ENCODE data around the gene NPY4R2.
"Not testable (repeated sequence)": the region's sequence is repeated elsewhere in the genome, so short reads cannot be mapped to it uniquely, and the experiment has no call there.

- TF ChIP-seq CTCF (IDR thresholded peaks at IDR 0.05; ENCODE audit: low read depth, low read length); EZH2phosphoT487 (IDR thresholded peaks at IDR 0.05; ENCODE audit: low read depth): not testable (repeated sequence)
Measured at GRCh38 chr10:47897813-47898212, 20.6 kb upstream of the NPY4R2 start.

Measured in OCI-LY3 (cell line).